Gastrocnemius medialis (tissue), 4 donors: ENCODE data around the gene C1orf198. TPM values are rescaled to one million over a fixed set of nuclear protein-coding genes. Genes with fewer than 3 reads are reported as not detected.

Source experiments
- ATAC-seq, 2 donors: fragments of 150-250 bp; one replicate each; pipeline ENCODE4 v1.9.1; 2016
- DNase-seq, 2 donors: peaks; one replicate each; pipeline ENCODE4 v3.0.0-alpha.2; 2019
- H3K27ac ChIP-seq, 4 donors: fragments of 200-600 bp; sonication (generic); 1 replicate in 1 of 4; 2 replicates in 3 of 4; pipeline ENCODE4 v1.5.1; 2016 to 2018; ENCODE audit warnings: mild to moderate bottlenecking in 2 of 4, moderate library complexity in 1 of 4
- H3K27me3 ChIP-seq, 3 donors: fragments of 200-600 bp; sonication (generic) in 2 of 3; 1 replicate in 1 of 3; 2 replicates in 2 of 3; pipeline versions ENCODE4 v1.5.1 to v1.6.0; 2016 to 2019; ENCODE audit warnings: mild to moderate bottlenecking in 1 of 3, moderate library complexity in 1 of 3
- H3K36me3 ChIP-seq, 2 donors: fragments of 200-600 bp; sonication (generic) in 1 of 2; one replicate each; pipeline ENCODE4 v1.5.1; 2017 to 2018
- H3K4me1 ChIP-seq, 2 donors: fragments of 200-600 bp; sonication (generic) in 1 of 2; one replicate each; pipeline ENCODE4 v1.5.1; 2016 to 2017; ENCODE audit warnings: mild to moderate bottlenecking in 2 of 2
- H3K4me3 ChIP-seq, 4 donors: fragments of 200-600 bp; sonication (generic) in 3 of 4; 1 replicate in 1 of 4; 2 replicates in 3 of 4; pipeline ENCODE4 v1.5.1; 2016 to 2019; ENCODE audit warnings: mild to moderate bottlenecking in 2 of 4
- H3K9me3 ChIP-seq, 3 donors: fragments of 200-600 bp; sonication (generic) in 2 of 3; 1 replicate in 1 of 3; 2 replicates in 2 of 3; pipeline ENCODE4 v1.5.1; 2016 to 2019
- CTCF ChIP-seq, 5 experiments: fragments of 450-650 bp in 3 of 5; fragments of 200-600 bp in 2 of 5; sonication (generic) in 2 of 5; IDR thresholded peaks in 4 of 5; conservative IDR thresholded peaks in 1 of 5; 1 replicate in 4 of 5; 2 replicates in 1 of 5; pipeline ENCODE4 v1.5.1; 2016 to 2019; ENCODE audit warnings: antibody characterized with exemption in 5 of 5, mild to moderate bottlenecking in 3 of 5, moderate library complexity in 3 of 5
- POLR2A ChIP-seq, 2 donors: fragments of 450-650 bp; IDR thresholded peaks; one replicate each; pipeline ENCODE4 v1.6.1; 2017; ENCODE audit warnings: antibody characterized with exemption in 2 of 2, mild to moderate bottlenecking in 2 of 2, moderate library complexity in 2 of 2
- in situ Hi-C, 4 donors: fragments of 200-750 bp; cut with MboI; loops; one replicate each; pipeline versions ENCODE4 v1.15.0 to v1.8.0; 2017; ENCODE audit warnings: low sequenced_read_pairs in 4 of 4
- intact Hi-C: fragments of 100-400 bp; cut with DNase I; formaldehyde crosslinking; loops from one replicate; pipeline ENCODE4 v1.15.1; 2023; ENCODE audit warnings: low total_unique reads
- total RNA-seq, 4 donors: library from RNA; depleted of rRNA; stranded (reverse); fragments of >200 nt; gene quantifications; one replicate each; pipeline versions ENCODE4 v1.1.0 to v1.2.3, GENCODE V29; 2016

The C1orf198 gene
- total RNA-seq, 4 donors from 2014 or later = 281 to 590 (median 339) TPM

GRCh38 chr1:230791986-230792564 lies 76.2 kb downstream of the C1orf198 start:
- H3K9me3 ChIP-seq = no peaks in the 10 kb centered on the region
- TF ChIP-seq CTCF (IDR thresholded peaks at IDR 0.05 in 4 of 5, conservative IDR thresholded peaks at IDR 0.05 in 1 of 5) = no peak
- TF ChIP-seq POLR2A (IDR thresholded peaks at IDR 0.05) = no peak
- DNase-seq (no peak), ATAC-seq (no peak)
- no peak overlapping the region for H3K4me3 ChIP-seq
- H3K36me3 ChIP-seq = no peaks in the 10 kb centered on the region
- intact Hi-C loops (no loop called here), in situ Hi-C loops (loop anchor here in 2 of 4 donors (10.0 to 25.0 kb wide), 2 partner anchors 133 to 395 kb away; no protein-coding TSS in a partner anchor)
- no peak overlapping the region for H3K27ac ChIP-seq
- H3K4me1 ChIP-seq = no peaks in the 10 kb centered on the region
- H3K27me3 ChIP-seq = no peaks in the 10 kb centered on the region

GRCh38 chr1:230790026-230790425 lies 78.3 kb downstream of the C1orf198 start:
- H3K4me1 ChIP-seq = no peaks in the 10 kb centered on the region
- in situ Hi-C loops (loop anchor here in 2 of 4 donors (10.0 to 25.0 kb wide), 2 partner anchors 135 to 397 kb away; no protein-coding TSS in a partner anchor), intact Hi-C loops (no loop called here)
- TF ChIP-seq POLR2A (IDR thresholded peaks at IDR 0.05) = no peak
- no peaks in the 10 kb centered on the region for H3K27me3 ChIP-seq
- no peaks in the 10 kb centered on the region for H3K9me3 ChIP-seq
- H3K4me3 ChIP-seq = no peak overlapping the region
- H3K36me3 ChIP-seq = no peaks in the 10 kb centered on the region
- DNase-seq = no peak
- no peak overlapping the region for H3K27ac ChIP-seq
- ATAC-seq = no peak

- DNase-seq (no peak), ATAC-seq (no peak)
- Histone ChIP-seq H3K4me3 (no peak overlapping the region), H3K27me3 (no peaks in the 10 kb centered on the region), H3K36me3 (no peaks in the 10 kb centered on the region), H3K27ac (no peak overlapping the region), H3K9me3 (no peaks in the 10 kb centered on the region), H3K4me1 (no peaks in the 10 kb centered on the region)
- intact Hi-C loops (no loop called here), in situ Hi-C loops (loop anchor here in 1 of 4 donors (25.0 kb wide), 1 partner anchor 399 kb away; no protein-coding TSS in a partner anchor)
- TF ChIP-seq CTCF (IDR thresholded peaks at IDR 0.05 in 4 of 5, conservative IDR thresholded peaks at IDR 0.05 in 1 of 5) = no peak
- no peak for TF ChIP-seq POLR2A (IDR thresholded peaks at IDR 0.05)
These were observed 79.6 kb downstream of the C1orf198 start for GRCh38 chr1:230788561-230789275.

- H3K36me3 ChIP-seq = no peaks in the 10 kb centered on the region
- H3K9me3 ChIP-seq = no peaks in the 10 kb centered on the region
- intact Hi-C loops (no loop called here), in situ Hi-C loops (loop anchor here in 1 of 4 donors (25.0 kb wide), 1 partner anchor 400 kb away; no protein-coding TSS in a partner anchor)
- H3K27ac ChIP-seq = no peak overlapping the region
- TF ChIP-seq POLR2A (IDR thresholded peaks at IDR 0.05) (no peak), CTCF (IDR thresholded peaks at IDR 0.05 in 4 of 5, conservative IDR thresholded peaks at IDR 0.05 in 1 of 5) (no peak)
- H3K4me3 ChIP-seq = no peak overlapping the region
- H3K27me3 ChIP-seq = no peaks in the 10 kb centered on the region
- ATAC-seq = no peak
- no peaks in the 10 kb centered on the region for H3K4me1 ChIP-seq
- DNase-seq = no peak
These were observed 80.8 kb downstream of the C1orf198 start for GRCh38 chr1:230787471-230787870.

Other genes starting within 250 kb of the C1orf198 start
- gene COG2, start 226.0 kb downstream of the C1orf198 start, total RNA-seq = 10 to 100 TPM; 21.5 to 46.5 (median 27.4) TPM
- gene AGT, start 154.4 kb downstream of the C1orf198 start, total RNA-seq = 10 to 100 TPM; 17.3 to 49.6 (median 34.5) TPM
- gene CAPN9, start 121.1 kb downstream of the C1orf198 start, total RNA-seq = not detected
- 10 to 100 TPM; 16.0 to 36.0 (median 22.7) TPM for gene TTC13, start 110.3 kb upstream of the C1orf198 start, total RNA-seq
- gene ARV1, start 110.6 kb upstream of the C1orf198 start, total RNA-seq = 10 to 100 TPM in 2 of 4 donors, 1 to 10 TPM in 2; 7.9 to 21.3 (median 10.5) TPM
- 1 to 10 TPM; 2.1 to 8.6 (median 5.3) TPM for gene FAM89A, start 171.7 kb upstream of the C1orf198 start, total RNA-seq